Brain microvascular endothelial cell (primary cell): Measurements from ENCODE around the gene CR1L.
"Not testable (repeated sequence)": the region's sequence is repeated elsewhere in the genome, so short reads cannot be mapped to it uniquely, and the experiment has no call there.

Experiments used
- DNase-seq: peaks from one replicate; pipeline ENCODE4 v3.0.0-alpha.2; 2020
- H3K27ac ChIP-seq: fragments of 250-450 bp; sonication (Bioruptor Pico); 2 replicates; pipeline ENCODE4 v1.5.1; 2020; ENCODE audit warnings: mild to moderate bottlenecking, moderate library complexity
- H3K27me3 ChIP-seq: fragments of 250-450 bp; sonication (Bioruptor Pico); replicated peaks from 2 replicates; pipeline ENCODE4 v1.5.1; 2020; ENCODE audit warnings: mild to moderate bottlenecking
- H3K36me3 ChIP-seq: fragments of 250-450 bp; sonication (Bioruptor Pico); replicated peaks from 2 replicates; pipeline ENCODE4 v1.5.1; 2020; ENCODE audit warnings: mild to moderate bottlenecking
- H3K4me3 ChIP-seq: 2 replicates; pipeline ENCODE4 v1.5.1; 2011; ENCODE audit warnings: low read depth, mild to moderate bottlenecking, control low read depth, low read length, moderate library complexity
- in situ Hi-C: cut with HindIII; loops from 2 replicates; pipeline ENCODE4 v1.10.0; 2017; ENCODE audit warnings: low sequenced_read_pairs, low pct_ligation_motif_present
- TF ChIP-seq, protein P1 (sequence below): IDR thresholded peaks from 2 replicates; pipeline ENCODE4 v1.5.1; 2011; ENCODE audit warnings: low read depth, mild to moderate bottlenecking, moderate library complexity, low read length, control low read depth, inconsistent platforms; ENCODE audit errors: missing control alignments

CR1L gene

DNA sequence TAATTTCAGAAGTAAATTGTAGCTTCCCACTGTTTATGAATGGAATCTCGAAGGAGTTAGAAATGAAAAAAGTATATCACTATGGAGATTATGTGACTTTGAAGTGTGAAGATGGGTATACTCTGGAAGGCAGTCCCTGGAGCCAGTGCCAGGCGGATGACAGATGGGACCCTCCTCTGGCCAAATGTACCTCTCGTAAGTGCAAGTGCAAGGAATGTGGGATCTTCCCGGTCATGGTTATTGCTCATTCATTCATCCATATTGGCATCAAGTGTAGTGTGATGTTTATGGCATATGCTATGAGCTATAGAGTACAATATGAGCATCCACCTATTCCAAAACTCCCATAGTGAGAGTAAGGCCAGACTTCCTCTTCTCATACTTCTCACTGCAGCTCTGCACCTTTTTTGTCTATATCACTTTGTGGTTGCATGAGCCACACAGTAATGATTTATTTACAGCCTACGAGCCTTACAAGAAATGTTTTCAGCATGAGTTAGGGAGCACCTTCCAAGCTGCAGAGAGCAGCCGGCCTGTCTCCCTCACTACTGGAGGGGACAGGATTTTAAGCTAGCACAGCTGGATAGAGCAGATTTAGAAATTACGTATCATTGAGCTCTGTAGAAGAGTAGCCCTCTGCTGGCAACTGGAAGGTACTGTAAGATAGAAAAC is 24.9 kb upstream of the CR1L start:
- in situ Hi-C loops = no loop called here
- DNase-seq = peak; percentile 43

GRCh38 chr1:207620543-207620893 is 24.4 kb upstream of the CR1L start:
- DNase-seq = no peak
- Histone ChIP-seq H3K4me3 (no peak overlapping the region), H3K27me3 (no peaks in the 10 kb centered on the region), H3K27ac (no peak overlapping the region), H3K36me3 (no peaks in the 10 kb centered on the region)
- in situ Hi-C loops = no loop called here
- TF ChIP-seq, protein P1, sequence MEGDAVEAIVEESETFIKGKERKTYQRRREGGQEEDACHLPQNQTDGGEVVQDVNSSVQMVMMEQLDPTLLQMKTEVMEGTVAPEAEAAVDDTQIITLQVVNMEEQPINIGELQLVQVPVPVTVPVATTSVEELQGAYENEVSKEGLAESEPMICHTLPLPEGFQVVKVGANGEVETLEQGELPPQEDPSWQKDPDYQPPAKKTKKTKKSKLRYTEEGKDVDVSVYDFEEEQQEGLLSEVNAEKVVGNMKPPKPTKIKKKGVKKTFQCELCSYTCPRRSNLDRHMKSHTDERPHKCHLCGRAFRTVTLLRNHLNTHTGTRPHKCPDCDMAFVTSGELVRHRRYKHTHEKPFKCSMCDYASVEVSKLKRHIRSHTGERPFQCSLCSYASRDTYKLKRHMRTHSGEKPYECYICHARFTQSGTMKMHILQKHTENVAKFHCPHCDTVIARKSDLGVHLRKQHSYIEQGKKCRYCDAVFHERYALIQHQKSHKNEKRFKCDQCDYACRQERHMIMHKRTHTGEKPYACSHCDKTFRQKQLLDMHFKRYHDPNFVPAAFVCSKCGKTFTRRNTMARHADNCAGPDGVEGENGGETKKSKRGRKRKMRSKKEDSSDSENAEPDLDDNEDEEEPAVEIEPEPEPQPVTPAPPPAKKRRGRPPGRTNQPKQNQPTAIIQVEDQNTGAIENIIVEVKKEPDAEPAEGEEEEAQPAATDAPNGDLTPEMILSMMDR = no peak

More for the DNA sequence above, 24.9 kb upstream of the CR1L start:
- TF ChIP-seq, protein P1 = peak; percentile 78
- no peak overlapping the region for H3K27ac ChIP-seq
- no peaks in the 10 kb centered on the region for H3K27me3 ChIP-seq
- no peak overlapping the region for H3K4me3 ChIP-seq
- H3K36me3 ChIP-seq = no peaks in the 10 kb centered on the region

DNA sequence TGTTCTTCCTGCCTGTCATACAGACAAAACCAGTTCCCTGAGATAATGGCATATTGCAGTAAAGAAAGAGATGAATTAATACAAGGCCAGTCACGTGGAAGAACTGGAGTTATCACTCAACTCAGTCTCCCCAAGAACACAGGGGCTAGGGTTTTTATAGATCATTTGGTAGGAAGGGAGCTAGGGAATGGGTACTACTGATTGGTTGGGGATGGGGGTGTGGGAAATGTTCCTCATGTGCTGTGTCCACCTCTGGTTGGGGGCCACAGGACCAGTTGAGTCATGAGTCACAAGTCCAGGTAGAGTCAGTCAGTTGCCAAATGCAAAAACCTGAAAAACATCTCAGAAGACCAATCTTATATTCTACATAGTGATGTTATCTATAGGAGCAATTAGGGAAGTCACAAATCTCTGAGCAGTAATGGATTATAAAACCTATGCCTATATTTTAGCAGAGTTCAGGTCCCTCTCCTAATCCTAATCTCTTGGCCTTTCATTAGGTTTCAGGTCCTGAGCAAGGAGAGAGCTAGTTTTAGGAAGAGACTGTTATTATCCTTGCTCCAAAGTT is 19.3 kb upstream of the CR1L start:
- H3K27ac ChIP-seq, H3K4me3 ChIP-seq, in situ Hi-C loops, DNase-seq, H3K36me3 ChIP-seq, H3K27me3 ChIP-seq: not testable (repeated sequence)

- TF ChIP-seq, protein P1 = no peak
- H3K36me3 ChIP-seq = no peaks in the 10 kb centered on the region
- DNase-seq = no peak
- in situ Hi-C loops = no loop called here
- no peak overlapping the region for H3K27ac ChIP-seq
- no peak overlapping the region for H3K4me3 ChIP-seq
- H3K27me3 ChIP-seq = no peaks in the 10 kb centered on the region
These were observed 18.0 kb upstream of the CR1L start for GRCh38 chr1:207626972-207627337.

DNA sequence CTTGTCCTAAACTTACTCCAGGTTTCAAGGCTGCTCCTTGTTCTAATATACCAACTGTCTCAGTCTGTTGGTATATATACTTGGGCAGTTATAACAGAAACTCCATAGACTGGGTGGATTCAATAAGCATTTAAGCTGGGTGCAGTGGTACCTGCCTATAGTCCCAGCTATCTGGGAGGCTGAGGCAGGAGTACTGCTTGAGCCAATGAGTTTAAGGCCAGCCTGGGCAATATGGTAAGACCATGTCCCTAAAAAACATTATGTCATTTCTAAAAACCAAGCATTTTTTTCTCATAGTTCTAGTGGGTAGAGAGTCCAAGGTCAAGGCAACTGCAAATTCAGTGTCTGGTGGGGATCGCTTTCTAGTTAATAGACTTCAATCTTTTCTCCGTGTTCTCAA is 17.4 kb upstream of the CR1L start:
- TF ChIP-seq, protein P1 = no peak
- no peak for DNase-seq
- Histone ChIP-seq H3K4me3 (no peak overlapping the region), H3K36me3 (no peaks in the 10 kb centered on the region), H3K27me3 (no peaks in the 10 kb centered on the region), H3K27ac (no peak overlapping the region)
- in situ Hi-C loops = no loop called here

- in situ Hi-C loops = no loop called here
- DNase-seq = no peak
- H3K27me3 ChIP-seq = no peaks in the 10 kb centered on the region
- TF ChIP-seq, protein P1 = no peak
- no peak overlapping the region for H3K27ac ChIP-seq
- no peaks in the 10 kb centered on the region for H3K36me3 ChIP-seq
- no peak overlapping the region for H3K4me3 ChIP-seq
These were observed 16.2 kb upstream of the CR1L start for GRCh38 chr1:207628776-207629175.
